HCT116 (cell line): ENCODE data around the gene LAYN. TPM values are rescaled to one million over a fixed set of nuclear protein-coding genes. Genes with fewer than 3 reads are reported as not detected.

Source experiments
- ATAC-seq: fragments of 200-7000 bp; cut with Tn5 transposase; 2 replicates; pipeline ENCODE4 v1.9.1; 2020; ENCODE audit warnings: mild to moderate bottlenecking, moderate library complexity
- BruUV-seq: library from RNA; stranded (reverse); fragments of 400-500 nt; replicated peaks from 2 replicates; lab custom pipeline; 2021; lab: Mats Ljungman, UMichigan
- CTCF ChIA-PET: fragments of 300-600 bp; sonication (Branson Sonifier 250); formaldehyde crosslinking; loops from one replicate; lab custom pipeline; 2021; ENCODE audit warnings: antibody characterized with exemption; lab: Charles Lee
- POLR2A ChIA-PET: fragments of 300-600, 350-600 bp; sonication (Branson Sonifier 250); formaldehyde crosslinking; loops from one replicate; lab custom pipeline; 2021; ENCODE audit warnings: antibody characterized with exemption; lab: Charles Lee
- RAD21 ChIA-PET, 2 experiments: fragments of 300-600 bp; sonication (Branson Sonifier 250); formaldehyde crosslinking; loops; one replicate each; lab custom pipeline; 2023; ENCODE audit warnings: low total read pairs in 2 of 2; ENCODE audit not compliant: uncharacterized antibody in 2 of 2, unreplicated experiment in 2 of 2, low non-redundant PET in 1 of 2; lab: Charles Lee
- DNase-seq: peaks from one replicate; pipeline ENCODE4 v3.0.0-alpha.2; 2010; ENCODE audit warnings: low read depth, low spot score
- H2AFZ ChIP-seq: fragments of 200-600 bp; shearing (Covaris generic), sonication (generic); 2 replicates; pipeline ENCODE4 v1.6.1; 2017; ENCODE audit warnings: low read depth, mixed run types, mixed read lengths, antibody characterized with exemption, low read length; ENCODE audit not compliant: poor library complexity, severe bottlenecking
- H3K27ac ChIP-seq: 2 replicates; pipeline ENCODE4 v1.5.1; 2012; ENCODE audit warnings: low read depth, low read length
- H3K27me3 ChIP-seq: fragments of 200-600 bp; sonication (generic); 2 replicates; pipeline ENCODE4 v1.6.1; 2016; ENCODE audit warnings: mixed run types, low read length, mixed read lengths; ENCODE audit not compliant: insufficient read depth
- H3K36me3 ChIP-seq, 2 experiments: fragments of 200-500 bp in 1 of 2; fragments of 200-600 bp in 1 of 2; sonication (Bioruptor generic) in 1 of 2; sonication (generic) in 1 of 2; 2 replicates each; pipeline versions ENCODE4 v1.5.1 to v1.6.1; 2014 to 2016; ENCODE audit warnings: low read length in 2 of 2, inconsistent platforms in 1 of 2, mixed read lengths in 1 of 2, mixed run types in 1 of 2; ENCODE audit not compliant: insufficient read depth in 2 of 2, control insufficient read depth in 1 of 2
- H3K4me1 ChIP-seq, 2 experiments: fragments of 200-600 bp in 1 of 2; sonication (generic) in 1 of 2; 2 replicates each; pipeline versions ENCODE4 v1.5.1 to v1.6.1; 2012 to 2017; ENCODE audit warnings: low read length in 2 of 2, inconsistent platforms in 1 of 2, mild to moderate bottlenecking in 1 of 2, mixed read lengths in 1 of 2, mixed run types in 1 of 2, moderate library complexity in 1 of 2; ENCODE audit not compliant: insufficient read depth in 2 of 2, control insufficient read depth in 1 of 2
- H3K4me2 ChIP-seq: fragments of 200-600 bp; sonication (generic); 2 replicates; pipeline ENCODE4 v1.6.1; 2017; ENCODE audit warnings: mixed run types, low read length, mixed read lengths
- H3K4me3 ChIP-seq, 2 experiments: fragments of 200-600 bp in 1 of 2; sonication (generic) in 1 of 2; replicated peaks in 1 of 2; 2 replicates each; pipeline ENCODE4 v1.5.1; 2011 to 2016; ENCODE audit warnings: low read length in 2 of 2, control low read depth in 1 of 2, low read depth in 1 of 2, mild to moderate bottlenecking in 1 of 2, mixed read lengths in 1 of 2, mixed run types in 1 of 2
- H3K79me2 ChIP-seq: fragments of 200-600 bp; sonication (generic); 2 replicates; pipeline ENCODE4 v1.6.1; 2017; ENCODE audit warnings: mild to moderate bottlenecking, mixed run types, low read length, moderate library complexity, mixed read lengths; ENCODE audit not compliant: insufficient read depth
- H3K9ac ChIP-seq: fragments of 200-600 bp; sonication (generic); 2 replicates; pipeline ENCODE4 v1.6.1; 2016; ENCODE audit warnings: low read length, mixed read lengths
- H3K9me2 ChIP-seq: fragments of 200-600 bp; sonication (generic), shearing (Covaris generic); 2 replicates; pipeline ENCODE4 v1.6.1; 2017; ENCODE audit warnings: mixed run types, mild to moderate bottlenecking, moderate library complexity; ENCODE audit not compliant: insufficient read depth
- H3K9me3 ChIP-seq, 2 experiments: fragments of 200-500 bp in 1 of 2; fragments of 200-600 bp in 1 of 2; sonication (Bioruptor generic) in 1 of 2; sonication (generic) in 1 of 2; 2 replicates each; pipeline ENCODE4 v1.6.1; 2014 to 2017; ENCODE audit warnings: low read length in 2 of 2, mixed read lengths in 2 of 2, inconsistent platforms in 1 of 2, low read depth in 1 of 2, mild to moderate bottlenecking in 1 of 2, mixed run types in 1 of 2, moderate library complexity in 1 of 2; ENCODE audit not compliant: control insufficient read depth in 1 of 2, insufficient read depth in 1 of 2
- H4K20me1 ChIP-seq: fragments of 200-600 bp; sonication (generic), shearing (Covaris generic); 2 replicates; pipeline ENCODE4 v1.6.1; 2017; ENCODE audit warnings: mixed run types, mild to moderate bottlenecking, moderate library complexity; ENCODE audit not compliant: insufficient read depth
- CBX3 ChIP-seq: IDR thresholded peaks from 2 replicates; pipeline ENCODE4 v1.6.1; 2012; ENCODE audit warnings: low read depth
- CTCF ChIP-seq, 3 experiments: fragments of 200-600 bp in 1 of 3; sonication (generic) in 1 of 3; IDR thresholded peaks in 2 of 3; conservative IDR thresholded peaks in 1 of 3; 2 replicates each; pipeline ENCODE4 v1.5.1; 2012 to 2017; ENCODE audit warnings: low read depth in 2 of 3, low read length in 2 of 3, antibody characterized with exemption in 1 of 3, borderline replicate concordance in 1 of 3, control low read depth in 1 of 3, mild to moderate bottlenecking in 1 of 3, mixed read lengths in 1 of 3, mixed run types in 1 of 3, moderate library complexity in 1 of 3; ENCODE audit not compliant: insufficient read depth in 1 of 3
- ELF1 ChIP-seq: IDR thresholded peaks from 2 replicates; pipeline ENCODE4 v1.6.1; 2012; ENCODE audit warnings: low read depth, borderline replicate concordance
- EZH2 ChIP-seq: fragments of 200-600 bp; sonication (generic); IDR thresholded peaks from 2 replicates; pipeline ENCODE4 v1.6.1; 2017; ENCODE audit warnings: antibody characterized with exemption, mixed run types
- EZH2phosphoT487 ChIP-seq: fragments of 200-600 bp; IDR thresholded peaks from 2 replicates; pipeline ENCODE4 v1.6.1; 2018; ENCODE audit warnings: antibody characterized with exemption, borderline replicate concordance
- JUND ChIP-seq: IDR thresholded peaks from 2 replicates; pipeline ENCODE4 v1.6.1; 2012
- POLR2A ChIP-seq: IDR thresholded peaks from 2 replicates; pipeline ENCODE4 v1.7.0; 2011; ENCODE audit warnings: borderline replicate concordance; ENCODE audit not compliant: insufficient read depth, insufficient read length; ENCODE audit errors: extremely low read depth
- POLR2AphosphoS5 ChIP-seq: IDR thresholded peaks from 2 replicates; pipeline ENCODE4 v1.6.1; 2011; ENCODE audit warnings: mild to moderate bottlenecking, low read depth, low read length, moderate library complexity
- RAD21 ChIP-seq: IDR thresholded peaks from 2 replicates; pipeline ENCODE4 v1.6.1; 2012; ENCODE audit warnings: low read depth, mild to moderate bottlenecking
- SIN3A ChIP-seq: IDR thresholded peaks from 2 replicates; pipeline ENCODE4 v1.6.1; 2012; ENCODE audit warnings: low read depth
- SRF ChIP-seq: IDR thresholded peaks from 2 replicates; pipeline ENCODE4 v1.6.1; 2012; ENCODE audit warnings: low read depth
- TCF7L2 ChIP-seq: IDR thresholded peaks from 2 replicates; pipeline ENCODE4 v1.7.0; 2011; ENCODE audit warnings: borderline replicate concordance, inconsistent platforms; ENCODE audit not compliant: insufficient read depth, insufficient read length; ENCODE audit errors: extremely low read depth
- YY1 ChIP-seq: IDR thresholded peaks from 2 replicates; pipeline ENCODE4 v1.6.1; 2011; ENCODE audit warnings: low read length, low read depth, moderate library complexity, mild to moderate bottlenecking; ENCODE audit not compliant: insufficient replicate concordance; ENCODE audit errors: extremely low read depth
- ZBTB33 ChIP-seq: IDR thresholded peaks from 2 replicates; pipeline ENCODE4 v1.6.1; 2011; ENCODE audit warnings: mild to moderate bottlenecking, low read length, moderate library complexity; ENCODE audit not compliant: insufficient replicate concordance; ENCODE audit errors: extremely low read depth
- ZNF274 ChIP-seq: fragments of 200-500 bp; sonication (Bioruptor generic); IDR thresholded peaks from 2 replicates; pipeline ENCODE4 v1.6.1; 2014; ENCODE audit warnings: mild to moderate bottlenecking, low read depth, low read length, inconsistent platforms
- intact Hi-C: fragments of 100-400 bp; cut with micrococcal nuclease; formaldehyde crosslinking; loops from 2 replicates; pipeline ENCODE4 v1.10.0; 2022
- total RNA-seq: library from RNA; stranded (reverse); gene quantifications from one replicate; pipeline ENCODE4 v1.2.1, GENCODE V29; 2021; ENCODE audit not compliant: unreplicated experiment
- TF ChIP-seq, protein P1 (sequence below): IDR thresholded peaks from 2 replicates; pipeline ENCODE4 v1.6.1; 2012; ENCODE audit warnings: low read depth

Gene LAYN
- total RNA-seq, 1 experiment from 2014 or later = not detected

- Histone ChIP-seq H3K36me3 (no peaks in the 10 kb centered on the region), H2AFZ (no peak overlapping the region)
- TF ChIP-seq CBX3 (no peak), SRF (no peak), EZH2 (no peak), SIN3A (no peak), ELF1 (no peak), CTCF (IDR thresholded peaks at IDR 0.05 in 2 of 3, conservative IDR thresholded peaks at IDR 0.05 in 1 of 3; ENCODE audit: borderline replicate concordance in 1 of 3, insufficient read depth in 1 of 3, low read depth in 2 of 3, low read length in 2 of 3) (no peak), ZBTB33 (no peak), TCF7L2 (no peak), EZH2phosphoT487 (no peak), RAD21 (no peak), JUND (no peak), POLR2AphosphoS5 (no peak), ZNF274 (no peak), POLR2A (no peak), YY1 (no peak)
- TF ChIP-seq, protein P1, sequence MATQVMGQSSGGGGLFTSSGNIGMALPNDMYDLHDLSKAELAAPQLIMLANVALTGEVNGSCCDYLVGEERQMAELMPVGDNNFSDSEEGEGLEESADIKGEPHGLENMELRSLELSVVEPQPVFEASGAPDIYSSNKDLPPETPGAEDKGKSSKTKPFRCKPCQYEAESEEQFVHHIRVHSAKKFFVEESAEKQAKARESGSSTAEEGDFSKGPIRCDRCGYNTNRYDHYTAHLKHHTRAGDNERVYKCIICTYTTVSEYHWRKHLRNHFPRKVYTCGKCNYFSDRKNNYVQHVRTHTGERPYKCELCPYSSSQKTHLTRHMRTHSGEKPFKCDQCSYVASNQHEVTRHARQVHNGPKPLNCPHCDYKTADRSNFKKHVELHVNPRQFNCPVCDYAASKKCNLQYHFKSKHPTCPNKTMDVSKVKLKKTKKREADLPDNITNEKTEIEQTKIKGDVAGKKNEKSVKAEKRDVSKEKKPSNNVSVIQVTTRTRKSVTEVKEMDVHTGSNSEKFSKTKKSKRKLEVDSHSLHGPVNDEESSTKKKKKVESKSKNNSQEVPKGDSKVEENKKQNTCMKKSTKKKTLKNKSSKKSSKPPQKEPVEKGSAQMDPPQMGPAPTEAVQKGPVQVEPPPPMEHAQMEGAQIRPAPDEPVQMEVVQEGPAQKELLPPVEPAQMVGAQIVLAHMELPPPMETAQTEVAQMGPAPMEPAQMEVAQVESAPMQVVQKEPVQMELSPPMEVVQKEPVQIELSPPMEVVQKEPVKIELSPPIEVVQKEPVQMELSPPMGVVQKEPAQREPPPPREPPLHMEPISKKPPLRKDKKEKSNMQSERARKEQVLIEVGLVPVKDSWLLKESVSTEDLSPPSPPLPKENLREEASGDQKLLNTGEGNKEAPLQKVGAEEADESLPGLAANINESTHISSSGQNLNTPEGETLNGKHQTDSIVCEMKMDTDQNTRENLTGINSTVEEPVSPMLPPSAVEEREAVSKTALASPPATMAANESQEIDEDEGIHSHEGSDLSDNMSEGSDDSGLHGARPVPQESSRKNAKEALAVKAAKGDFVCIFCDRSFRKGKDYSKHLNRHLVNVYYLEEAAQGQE = no peak
- TF ChIP-seq, all 23 proteins: peak for 0
- BruUV-seq = no TSS peak
- ChIA-PET POLR2A (no interaction called here), CTCF (no interaction called here), RAD21 (no interaction called here)
- intact Hi-C loops = loop anchor here (10.0 kb wide), 1 partner anchor 412 kb away; no protein-coding TSS in a partner anchor
- DNase-seq (no peak), ATAC-seq (no peak)
- H3K4me3 ChIP-seq = no peak overlapping the region
- no peaks in the 10 kb centered on the region for H3K4me1 ChIP-seq
- no peak overlapping the region for H3K4me2 ChIP-seq
- no peaks in the 10 kb centered on the region for H4K20me1 ChIP-seq
- H3K9me3 ChIP-seq = no peaks in the 10 kb centered on the region
- H3K27ac ChIP-seq = no peak overlapping the region
- no peak overlapping the region for H3K9ac ChIP-seq
- H3K27me3 ChIP-seq = no peaks in the 10 kb centered on the region
- no peaks in the 10 kb centered on the region for H3K79me2 ChIP-seq
- no peaks in the 10 kb centered on the region for H3K9me2 ChIP-seq
Observed at GRCh38 chr11:111582881-111583280, 42.4 kb downstream of the LAYN start.
